Keratinocyte (primary cell): ENCODE measurements around the gene COL13A1.
A peak's percentile ranks its signal among the peaks of the same experiment; 100 is the strongest.

Experiments used
- EZH2 ChIP-seq: IDR thresholded peaks from one replicate; pipeline ENCODE4 v1.6.1; 2012; ENCODE audit warnings: inconsistent platforms, mild to moderate bottlenecking, low read length, moderate library complexity
- TF ChIP-seq, protein P1 (sequence below), 3 experiments: IDR thresholded peaks in 1 of 3; conservative IDR thresholded peaks in 1 of 3; optimal IDR thresholded peaks in 1 of 3; 2 replicates in 2 of 3; 3 replicates in 1 of 3; pipeline versions ENCODE3 to v1.5.1; 2011; ENCODE audit warnings: low read length in 3 of 3, mild to moderate bottlenecking in 3 of 3, moderate library complexity in 2 of 3, control low read depth in 1 of 3, inconsistent platforms in 1 of 3; ENCODE audit not compliant: insufficient read depth in 2 of 3; ENCODE audit errors: extremely low read depth in 1 of 3

DNA sequence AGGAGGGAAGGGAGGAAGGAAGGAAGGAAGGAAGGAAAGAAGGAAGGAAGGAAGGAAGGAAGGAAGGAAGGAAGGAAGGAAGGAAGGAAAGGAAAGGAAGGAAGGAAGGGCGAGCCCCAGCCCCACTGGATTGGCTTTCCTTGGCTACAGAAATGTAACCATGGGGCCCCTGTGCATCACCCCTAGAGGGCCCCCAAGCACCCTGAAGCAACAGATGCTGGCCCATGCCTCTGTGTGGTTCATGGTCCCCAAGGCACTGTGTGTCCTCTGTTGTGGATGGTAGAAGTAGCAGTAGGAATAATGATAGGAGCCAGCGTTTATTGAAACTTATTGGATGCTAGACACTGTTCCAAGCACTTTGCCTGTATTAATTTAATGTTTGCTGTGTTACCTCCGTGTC, 134.4 kb downstream of the COL13A1 start:
- TF ChIP-seq, protein P1, sequence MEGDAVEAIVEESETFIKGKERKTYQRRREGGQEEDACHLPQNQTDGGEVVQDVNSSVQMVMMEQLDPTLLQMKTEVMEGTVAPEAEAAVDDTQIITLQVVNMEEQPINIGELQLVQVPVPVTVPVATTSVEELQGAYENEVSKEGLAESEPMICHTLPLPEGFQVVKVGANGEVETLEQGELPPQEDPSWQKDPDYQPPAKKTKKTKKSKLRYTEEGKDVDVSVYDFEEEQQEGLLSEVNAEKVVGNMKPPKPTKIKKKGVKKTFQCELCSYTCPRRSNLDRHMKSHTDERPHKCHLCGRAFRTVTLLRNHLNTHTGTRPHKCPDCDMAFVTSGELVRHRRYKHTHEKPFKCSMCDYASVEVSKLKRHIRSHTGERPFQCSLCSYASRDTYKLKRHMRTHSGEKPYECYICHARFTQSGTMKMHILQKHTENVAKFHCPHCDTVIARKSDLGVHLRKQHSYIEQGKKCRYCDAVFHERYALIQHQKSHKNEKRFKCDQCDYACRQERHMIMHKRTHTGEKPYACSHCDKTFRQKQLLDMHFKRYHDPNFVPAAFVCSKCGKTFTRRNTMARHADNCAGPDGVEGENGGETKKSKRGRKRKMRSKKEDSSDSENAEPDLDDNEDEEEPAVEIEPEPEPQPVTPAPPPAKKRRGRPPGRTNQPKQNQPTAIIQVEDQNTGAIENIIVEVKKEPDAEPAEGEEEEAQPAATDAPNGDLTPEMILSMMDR (optimal IDR thresholded peaks at IDR 0.05 in 1 of 3, IDR thresholded peaks at IDR 0.05 in 1 of 3, conservative IDR thresholded peaks at IDR 0.05 in 1 of 3; ENCODE audit: extremely low read depth in 1 of 3, insufficient read depth in 2 of 3, low read length in 3 of 3), result peak in 1 of 3 experiments; percentile 36
- TF ChIP-seq EZH2, result no peak
